ENCODE measurements around the gene GUK1. TPM values are rescaled to one million over a fixed set of nuclear protein-coding genes. Genes with fewer than 3 reads are reported as not detected.
A peak's percentile ranks its signal among the peaks of the same experiment; 100 is the strongest.
"Not testable (repeated sequence)": the region's sequence is repeated elsewhere in the genome, so short reads cannot be mapped to it uniquely, and the experiment has no call there.

The GUK1 gene
- total RNA-seq, 1 experiment from 2014 or later, result 111 TPM

GRCh38 chr1:228172591-228173527 lies 32.8 kb downstream of the GUK1 start:
- Mint-ChIP-seq H3K27me3 (ENCODE audit: low read depth) (no peaks in the 10 kb centered on the region), H3K4me3 (no peak overlapping the region), H3K27ac (no peak overlapping the region; the same call in 1 of the 2 replicates), H3K36me3 (no peaks in the 10 kb centered on the region), H3K4me1 (no peaks in the 10 kb centered on the region), H3K9me3 (no peaks in the 10 kb centered on the region)
- ChIA-PET CTCF (interaction anchor here (1.3 to 2.7 kb wide), 6 partner anchors 8 to 166 kb away, joined by 3 to 18 read pairs (median 9); no protein-coding TSS in a partner anchor), POLR2A (interaction anchor here (1.7 kb wide), 1 partner anchor 7 kb away, joined by 11 read pairs; the partner anchor contains the start of gene IBA57)
- TF ChIP-seq ZBTB21 (CRISPR knock-in tag; IDR thresholded peaks at IDR 0.05; ENCODE audit: borderline replicate concordance) (no peak), ARID4B (CRISPR knock-in tag; IDR thresholded peaks at IDR 0.05; ENCODE audit: borderline replicate concordance) (no peak), TEAD4 (CRISPR knock-in tag; IDR thresholded peaks at IDR 0.05) (no peak), CDX4 (CRISPR knock-in tag; IDR thresholded peaks at IDR 0.05; ENCODE audit: borderline replicate concordance) (no peak), ATF1 (CRISPR knock-in tag; IDR thresholded peaks at IDR 0.05) (no peak), CTCF (IDR thresholded peaks at IDR 0.05) (no peak), PREB (CRISPR knock-in tag; IDR thresholded peaks at IDR 0.05; ENCODE audit: borderline replicate concordance) (no peak), SOX15 (CRISPR knock-in tag; IDR thresholded peaks at IDR 0.05) (no peak)
- ATAC-seq (no peak), DNase-seq (ENCODE audit: low spot score) (no peak)

GRCh38 chr1:228173528-228174481 lies 33.7 kb downstream of the GUK1 start:
- CTCF ChIA-PET, result interaction anchor here (0.6 to 2.7 kb wide), 15 partner anchors 8 to 168 kb away, joined by 3 to 18 read pairs (median 3); partner anchors contain the start of gene IBA57
- peak; percentile 46 for DNase-seq (ENCODE audit: low spot score)

More at GRCh38 chr1:228173528-228174481, 33.7 kb downstream of the GUK1 start:
- TF ChIP-seq SP1 (CRISPR knock-in tag; conservative IDR thresholded peaks at IDR 0.05), result peak; percentile 98
- peak; percentile 77; the same call in 1 of the 2 replicates for TF ChIP-seq ZNF121 (CRISPR knock-in tag; IDR thresholded peaks at IDR 0.05)
- not testable (repeated sequence) for H3K27me3 Mint-ChIP-seq (ENCODE audit: low read depth); H3K9me3 Mint-ChIP-seq; H3K36me3 Mint-ChIP-seq; H3K4me1 Mint-ChIP-seq
- POLR2A ChIA-PET, result interaction anchor here (1.2 to 1.7 kb wide), 3 partner anchors 8 to 92 kb away, joined by 3 to 11 read pairs (median 3); partner anchors contain the start of gene IBA57
- H3K4me3 Mint-ChIP-seq, result peak overlapping the region; percentile 39
- peak overlapping the region; percentile 49; the same call in 1 of the 2 replicates for H3K27ac Mint-ChIP-seq
- ATAC-seq, result peak; percentile 66
